Stimulated activated CD4-positive, alpha-beta T cell treated with anti-CD3 and anti-CD28 coated beads, Interleukin-15, amount 100 ng/mL, for 48 hours (primary cell): ENCODE measurements around the gene CA7.
"Not testable (repeated sequence)": the region's sequence is repeated elsewhere in the genome, so short reads cannot be mapped to it uniquely, and the experiment has no call there.

Source experiments
- DNase-seq, 2 donors: peaks; one replicate each; pipeline ENCODE4 v3.0.0-alpha.2; 2020; ENCODE audit warnings: low read depth in 2 of 2

Gene CA7

DNA sequence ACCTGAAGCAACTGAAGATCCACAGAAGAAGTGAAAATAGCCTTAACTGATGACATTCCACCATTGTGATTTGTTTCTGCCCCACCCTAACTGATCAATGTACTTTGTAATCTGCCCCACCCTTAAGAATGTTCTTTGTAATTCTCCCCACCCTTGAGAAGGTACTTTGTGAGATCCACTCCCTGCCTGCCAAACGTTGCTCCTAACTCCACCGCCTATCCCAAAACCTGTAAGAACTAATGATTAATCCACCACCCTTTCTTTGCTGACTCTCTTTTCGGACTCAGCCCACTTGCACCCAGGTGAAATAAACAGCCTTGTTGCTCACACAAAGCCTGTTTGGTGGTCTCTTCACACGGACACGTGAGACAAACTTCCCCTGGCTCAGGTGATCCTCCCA, 52.5 kb downstream of the CA7 start:
- not testable (repeated sequence) for DNase-seq

DNA sequence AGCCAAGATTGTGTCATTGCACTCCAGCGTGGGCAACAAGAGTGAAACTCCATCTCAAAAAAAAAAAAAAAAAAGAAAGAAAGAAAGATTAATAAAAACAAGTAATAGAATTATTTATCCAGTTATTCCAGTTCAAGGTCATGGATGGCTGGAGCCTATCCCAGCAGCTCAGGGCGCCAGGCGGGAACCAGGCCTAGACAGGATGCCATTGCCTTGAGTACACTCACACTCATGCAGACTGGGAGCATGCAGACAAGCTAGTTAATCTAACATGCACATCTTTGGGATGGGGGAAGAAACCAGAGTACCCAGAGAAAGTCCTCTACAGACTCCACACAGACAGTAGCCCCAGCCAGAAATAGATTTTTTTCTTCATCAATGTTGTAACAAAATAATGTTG, 54.0 kb downstream of the CA7 start:
- no peak for DNase-seq

DNA sequence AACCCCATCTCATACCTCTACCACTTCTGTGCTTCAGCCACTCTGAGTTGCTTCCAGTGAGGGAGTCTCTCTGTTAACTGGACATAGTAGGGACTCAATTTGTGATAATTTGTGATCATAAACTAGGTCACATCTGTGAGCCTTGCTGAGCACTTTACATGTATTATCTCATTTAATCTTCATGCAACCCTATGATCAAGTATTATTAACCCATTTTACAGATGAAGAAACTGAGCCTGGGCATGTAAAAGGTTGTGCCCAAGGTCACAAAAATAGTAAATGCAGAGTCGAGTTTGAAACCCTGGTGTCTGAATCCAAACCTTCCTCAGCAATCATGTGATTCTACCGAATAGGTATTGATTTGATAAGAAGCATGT, 54.7 kb downstream of the CA7 start:
- no peak for DNase-seq

GRCh38 chr16:66899310-66899944, 55.2 kb downstream of the CA7 start:
- no peak for DNase-seq

- no peak for DNase-seq
Observed at GRCh38 chr16:66899945-66900710, 55.9 kb downstream of the CA7 start.

GRCh38 chr16:66900721-66901441, 56.7 kb downstream of the CA7 start:
- no peak for DNase-seq

DNA sequence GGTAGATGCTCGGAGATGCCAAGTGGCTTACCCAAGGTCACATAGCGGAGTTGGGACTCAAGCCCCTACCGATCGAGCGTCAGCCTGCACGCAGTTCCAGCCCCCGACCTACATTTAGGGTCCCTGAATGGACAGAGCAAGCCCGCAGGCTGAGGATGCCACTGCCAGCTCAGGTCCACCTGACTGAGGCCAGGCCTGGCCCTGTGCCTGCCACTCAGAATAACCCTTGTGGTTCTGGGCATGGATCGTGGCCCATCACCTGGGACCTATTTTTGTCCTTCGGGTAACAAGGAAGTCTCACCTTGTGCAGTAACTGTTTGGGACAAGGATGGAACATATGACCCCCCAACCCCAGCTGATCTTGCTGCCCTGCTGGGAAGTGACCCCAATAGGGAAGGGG, 57.4 kb downstream of the CA7 start:
- no peak for DNase-seq

DNA sequence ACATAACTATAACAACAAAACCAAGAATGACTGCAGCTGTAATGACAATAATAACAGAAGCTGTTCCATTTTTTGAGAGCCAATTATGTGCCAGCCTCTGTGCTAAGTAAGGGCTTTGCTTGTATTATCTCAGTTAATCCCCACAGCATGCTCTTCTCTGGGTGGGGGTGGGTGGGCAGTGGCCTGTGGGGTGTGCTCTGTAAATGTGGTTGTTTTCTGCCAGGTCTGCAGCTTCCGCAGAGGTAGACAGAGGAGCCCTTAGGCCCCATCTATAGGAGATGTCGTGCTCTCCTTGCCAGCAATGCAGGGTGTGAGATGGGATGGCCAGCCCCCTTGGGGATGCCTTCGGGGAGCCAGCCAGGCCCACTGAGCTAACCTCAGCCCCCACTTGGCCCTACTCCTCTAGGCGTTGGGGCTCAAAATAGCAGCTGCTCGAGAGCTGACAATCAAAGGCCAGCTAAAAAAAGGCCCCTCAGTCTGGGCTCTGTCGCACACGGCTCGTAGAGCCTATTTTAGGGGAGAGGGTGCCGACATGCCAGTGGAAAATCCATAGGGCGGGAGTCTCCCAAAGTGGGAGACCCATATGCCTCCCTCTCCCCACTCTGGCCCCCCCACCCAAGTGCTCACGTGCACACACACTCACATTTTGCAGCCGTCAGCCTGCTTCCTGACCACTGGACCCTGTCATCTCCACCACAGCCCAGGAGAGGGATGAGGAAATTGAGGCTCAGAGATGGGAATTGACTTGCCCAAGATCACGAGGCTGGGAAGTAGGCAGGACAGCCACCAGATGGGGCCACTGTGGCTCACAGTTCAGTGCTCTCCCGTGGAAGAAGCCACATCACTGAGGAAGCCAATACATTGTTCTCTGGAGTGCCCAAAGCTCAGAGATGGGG, 58.7 kb downstream of the CA7 start:
- no peak for DNase-seq
